ENCODE data around the gene EMSY. TPM values are rescaled to one million over a fixed set of nuclear protein-coding genes. Genes with fewer than 3 reads are reported as not detected.

EMSY gene
- total RNA-seq, 1 experiment from 2014 or later = 21.7 TPM

GRCh38 chr11:76443268-76443980 lies 1.4 kb upstream of the EMSY start:
- H3K27me3 ChIP-seq (replicated peaks) = no peaks in the 10 kb centered on the region
- H3K4me1 ChIP-seq (replicated peaks) = peaks cover 8% of the 10 kb centered on the region; the same call in 1 of the 2 replicates
- H3K27ac ChIP-seq = peak overlapping the region; percentile 80
- peak in 1 of 2 experiments; percentile 3 for DNase-seq (ENCODE audit: low read depth in 1 of 2, low spot score in 2 of 2)
- H3K4me3 ChIP-seq = peak overlapping the region; percentile 65
- H3K36me3 ChIP-seq = peaks cover 6% of the 10 kb centered on the region
- no peaks in the 10 kb centered on the region for H3K9me3 ChIP-seq (replicated peaks)

- Histone ChIP-seq H3K4me3 (peak overlapping the region; percentile 65), H3K4me1 (replicated peaks) (peaks cover 8% of the 10 kb centered on the region; the same call in 1 of the 2 replicates), H3K27me3 (replicated peaks) (no peaks in the 10 kb centered on the region), H3K9me3 (replicated peaks) (no peaks in the 10 kb centered on the region), H3K27ac (peak overlapping the region; percentile 80), H3K36me3 (peaks cover 7% of the 10 kb centered on the region)
- DNase-seq (ENCODE audit: low read depth in 1 of 2, low spot score in 2 of 2) = no peak
These were observed 794 bp upstream of the EMSY start for GRCh38 chr11:76444065-76444383.

- Histone ChIP-seq H3K9me3 (replicated peaks) (no peaks in the 10 kb centered on the region), H3K36me3 (peaks cover 9% of the 10 kb centered on the region), H3K27ac (peak overlapping the region; percentile 80), H3K27me3 (replicated peaks) (no peaks in the 10 kb centered on the region), H3K4me3 (peak overlapping the region; percentile 65), H3K4me1 (replicated peaks) (peaks cover 8% of the 10 kb centered on the region; the same call in 1 of the 2 replicates)
- DNase-seq (ENCODE audit: low read depth in 1 of 2, low spot score in 2 of 2) = peak; percentile 86 to 87
These were observed 585 bp downstream of the EMSY start for GRCh38 chr11:76445121-76446084.

GRCh38 chr11:76448506-76448905 lies 3.7 kb downstream of the EMSY start:
- Histone ChIP-seq H3K4me1 (replicated peaks) (peaks cover 3% of the 10 kb centered on the region; the same call in 1 of the 2 replicates), H3K9me3 (replicated peaks) (no peaks in the 10 kb centered on the region), H3K4me3 (no peak overlapping the region), H3K27me3 (replicated peaks) (no peaks in the 10 kb centered on the region), H3K27ac (no peak overlapping the region), H3K36me3 (peaks cover 11% of the 10 kb centered on the region)
- DNase-seq (ENCODE audit: low read depth in 1 of 2, low spot score in 2 of 2) = no peak

DNA sequence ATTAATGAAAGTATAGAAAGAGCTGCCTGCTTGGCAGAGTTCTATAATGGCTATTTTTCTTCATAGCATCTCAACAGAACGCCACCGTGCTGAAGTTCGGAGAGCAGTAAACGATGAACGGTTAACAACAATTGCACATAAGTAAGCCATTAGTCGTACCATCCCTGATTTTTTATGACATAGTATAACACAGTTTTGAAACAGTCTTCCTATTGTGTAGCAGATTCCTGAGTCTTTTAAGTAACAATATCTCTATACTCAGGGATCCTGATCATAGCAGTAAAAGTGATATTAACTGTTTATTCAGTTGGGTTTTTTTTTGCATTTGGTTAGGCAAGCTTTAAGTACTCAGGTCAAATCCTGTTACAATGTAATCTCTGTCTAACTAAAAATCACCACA lies 8.4 kb downstream of the EMSY start:
- peaks cover 5% of the 10 kb centered on the region for H3K36me3 ChIP-seq
- H3K9me3 ChIP-seq (replicated peaks) = no peaks in the 10 kb centered on the region
- no peak overlapping the region for H3K27ac ChIP-seq
- H3K27me3 ChIP-seq (replicated peaks) = no peaks in the 10 kb centered on the region
- no peak for DNase-seq (ENCODE audit: low read depth in 1 of 2, low spot score in 2 of 2)
- no peak overlapping the region for H3K4me3 ChIP-seq
- peaks cover 25% of the 10 kb centered on the region for H3K4me1 ChIP-seq (replicated peaks)

DNA sequence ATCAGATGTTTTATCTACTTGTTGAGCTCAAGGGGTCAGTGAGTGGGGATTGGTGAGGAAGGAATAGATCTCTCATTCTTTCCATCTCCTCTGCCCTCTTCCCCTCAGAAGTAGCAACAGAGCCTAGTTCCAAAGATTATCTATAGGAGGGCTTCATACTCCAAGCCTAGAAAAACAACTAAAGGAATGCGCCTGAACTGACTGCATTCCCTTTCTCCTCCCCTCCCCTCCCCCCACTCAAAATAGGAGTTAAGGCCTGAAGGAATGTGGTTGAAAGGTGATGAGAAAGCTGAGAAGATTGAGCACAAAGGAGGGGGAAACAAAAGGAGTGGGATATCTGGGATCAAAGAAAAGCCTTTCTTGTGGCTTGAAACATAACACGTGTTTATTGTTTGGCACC lies 10.5 kb downstream of the EMSY start:
- no peak overlapping the region for H3K4me3 ChIP-seq
- DNase-seq (ENCODE audit: low read depth in 1 of 2, low spot score in 2 of 2) = peak; percentile 18 to 44
- peaks cover 25% of the 10 kb centered on the region for H3K4me1 ChIP-seq (replicated peaks)
- H3K27me3 ChIP-seq (replicated peaks) = no peaks in the 10 kb centered on the region
- no peaks in the 10 kb centered on the region for H3K9me3 ChIP-seq (replicated peaks)
- no peak overlapping the region for H3K27ac ChIP-seq
- peaks cover 2% of the 10 kb centered on the region for H3K36me3 ChIP-seq

DNA sequence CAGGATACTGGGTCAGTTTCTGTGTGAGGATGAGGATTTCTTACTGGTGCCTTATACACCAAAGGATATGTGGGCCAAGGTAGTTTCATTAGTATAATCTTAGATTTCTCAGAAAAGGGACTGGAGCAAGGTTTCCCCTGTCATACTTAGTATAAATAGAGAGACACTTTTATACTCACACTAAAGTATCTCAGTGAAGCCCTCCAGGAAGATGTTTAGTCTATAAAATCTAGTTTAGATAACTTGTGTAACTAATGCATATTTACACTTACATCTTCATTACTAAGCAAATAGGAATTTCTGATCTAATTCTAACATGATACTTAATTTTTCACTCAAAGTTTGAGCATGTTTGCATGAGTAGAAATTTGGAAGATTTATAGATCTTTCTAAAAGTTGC lies 11.1 kb downstream of the EMSY start:
- peaks cover 2% of the 10 kb centered on the region for H3K36me3 ChIP-seq
- 0 out of 2 replicates have a peak overlapping the region, but pooled peaks have one; percentile 25 for H3K27ac ChIP-seq
- H3K4me3 ChIP-seq = no peak overlapping the region
- peaks cover 25% of the 10 kb centered on the region for H3K4me1 ChIP-seq (replicated peaks)
- no peaks in the 10 kb centered on the region for H3K9me3 ChIP-seq (replicated peaks)
- H3K27me3 ChIP-seq (replicated peaks) = no peaks in the 10 kb centered on the region
- DNase-seq (ENCODE audit: low read depth in 1 of 2, low spot score in 2 of 2) = peak in 1 of 2 experiments; percentile 2

DNA sequence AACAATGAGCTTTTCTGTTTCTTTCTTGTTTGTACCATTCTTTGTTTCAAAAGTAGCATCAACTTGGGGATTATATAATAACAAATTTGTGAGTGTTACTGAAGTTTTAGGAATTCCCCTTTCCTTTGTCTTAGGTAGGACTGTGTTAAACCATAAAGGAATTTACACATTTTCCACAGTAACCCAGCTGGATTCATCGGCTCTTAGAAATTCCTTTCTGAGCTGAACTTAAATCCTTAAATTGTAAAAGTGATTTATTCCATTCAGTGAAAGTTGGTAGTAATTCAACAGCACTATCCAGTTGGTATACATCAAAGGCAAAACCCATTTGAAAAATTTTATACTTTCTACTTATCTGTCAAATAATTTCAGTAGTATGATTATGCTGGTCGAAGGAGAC lies 11.8 kb downstream of the EMSY start:
- Histone ChIP-seq H3K36me3 (peaks cover 2% of the 10 kb centered on the region), H3K27ac (0 out of 2 replicates have a peak overlapping the region, but pooled peaks have one; percentile 25), H3K9me3 (replicated peaks) (no peaks in the 10 kb centered on the region), H3K4me1 (replicated peaks) (peaks cover 25% of the 10 kb centered on the region), H3K4me3 (no peak overlapping the region), H3K27me3 (replicated peaks) (no peaks in the 10 kb centered on the region)
- peak in 1 of 2 experiments; percentile 4 for DNase-seq (ENCODE audit: low read depth in 1 of 2, low spot score in 2 of 2)

DNA sequence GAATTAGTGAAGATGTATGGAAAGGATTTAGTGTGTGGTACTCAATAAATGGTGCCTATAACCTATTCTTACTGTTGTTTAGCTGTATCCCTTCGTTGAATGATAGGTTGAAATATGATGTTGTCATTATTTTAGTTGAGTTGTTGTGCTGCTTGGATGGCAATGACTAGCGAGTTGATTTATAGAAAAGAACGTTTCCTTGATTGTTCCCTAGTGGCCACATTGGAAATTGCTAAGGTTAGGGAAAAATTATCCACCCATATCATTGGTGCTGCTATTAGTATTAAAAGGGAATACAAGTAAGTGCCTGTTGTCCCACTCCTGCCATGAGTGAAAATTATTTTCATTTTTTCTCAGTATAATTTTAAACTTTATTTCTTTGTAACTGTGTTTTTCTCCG lies 14.5 kb downstream of the EMSY start:
- H3K27ac ChIP-seq = no peak overlapping the region
- peaks cover 25% of the 10 kb centered on the region for H3K4me1 ChIP-seq (replicated peaks)
- H3K27me3 ChIP-seq (replicated peaks) = no peaks in the 10 kb centered on the region
- H3K9me3 ChIP-seq (replicated peaks) = no peaks in the 10 kb centered on the region
- H3K36me3 ChIP-seq = no peaks in the 10 kb centered on the region; the same call in 1 of the 2 replicates
- no peak overlapping the region for H3K4me3 ChIP-seq
- DNase-seq (ENCODE audit: low read depth in 1 of 2, low spot score in 2 of 2) = no peak

DNA sequence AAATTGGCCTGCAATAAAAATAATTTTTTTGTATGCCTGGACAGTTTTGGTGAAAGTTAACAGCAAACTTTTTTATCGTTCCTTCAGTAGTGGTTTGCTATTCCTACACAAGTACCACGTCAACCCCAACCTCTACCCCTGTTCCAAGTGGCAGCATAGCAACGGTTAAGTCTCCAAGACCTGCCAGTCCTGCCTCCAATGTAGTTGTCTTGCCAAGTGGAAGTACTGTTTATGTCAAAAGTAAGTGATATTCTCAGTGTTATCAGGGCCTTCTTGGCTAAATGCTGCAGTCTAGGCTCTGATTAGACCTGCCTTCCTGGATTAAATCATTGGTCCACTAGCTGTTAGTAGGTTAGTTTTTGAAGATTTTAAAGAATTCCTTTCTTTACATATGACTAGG lies 15.0 kb downstream of the EMSY start:
- Histone ChIP-seq H3K36me3 (no peaks in the 10 kb centered on the region; the same call in 1 of the 2 replicates), H3K27ac (no peak overlapping the region)

GRCh38 chr11:76462317-76462716 lies 17.5 kb downstream of the EMSY start:
- H3K27ac ChIP-seq = no peak overlapping the region
- H3K27me3 ChIP-seq (replicated peaks) = no peaks in the 10 kb centered on the region
- H3K36me3 ChIP-seq = no peaks in the 10 kb centered on the region; the same call in 1 of the 2 replicates
- H3K9me3 ChIP-seq (replicated peaks) = no peaks in the 10 kb centered on the region
- H3K4me1 ChIP-seq (replicated peaks) = no peaks in the 10 kb centered on the region
- no peak overlapping the region for H3K4me3 ChIP-seq
- DNase-seq (ENCODE audit: low read depth in 1 of 2, low spot score in 2 of 2) = no peak

More for the DNA sequence above, 15.0 kb downstream of the EMSY start:
- H3K9me3 ChIP-seq (replicated peaks) = no peaks in the 10 kb centered on the region
- no peaks in the 10 kb centered on the region for H3K27me3 ChIP-seq (replicated peaks)
- no peak for DNase-seq (ENCODE audit: low read depth in 1 of 2, low spot score in 2 of 2)
- peaks cover 22% of the 10 kb centered on the region for H3K4me1 ChIP-seq (replicated peaks)
- no peak overlapping the region for H3K4me3 ChIP-seq

- no peaks in the 10 kb centered on the region for H3K4me1 ChIP-seq (replicated peaks)
These were observed 20.9 kb downstream of the EMSY start for GRCh38 chr11:76465701-76466100.

GRCh38 chr11:76466666-76467065 lies 21.8 kb downstream of the EMSY start:
- H3K4me1 ChIP-seq (replicated peaks) = no peaks in the 10 kb centered on the region
- H3K4me3 ChIP-seq = no peak overlapping the region
- DNase-seq (ENCODE audit: low read depth in 1 of 2, low spot score in 2 of 2) = no peak
- H3K27me3 ChIP-seq (replicated peaks) = no peaks in the 10 kb centered on the region
- H3K36me3 ChIP-seq = no peaks in the 10 kb centered on the region
- H3K9me3 ChIP-seq (replicated peaks) = no peaks in the 10 kb centered on the region
- H3K27ac ChIP-seq = no peak overlapping the region

More at GRCh38 chr11:76465701-76466100, 20.9 kb downstream of the EMSY start:
- Histone ChIP-seq H3K36me3 (no peaks in the 10 kb centered on the region), H3K27me3 (replicated peaks) (no peaks in the 10 kb centered on the region), H3K27ac (no peak overlapping the region), H3K4me3 (no peak overlapping the region), H3K9me3 (replicated peaks) (no peaks in the 10 kb centered on the region)
- no peak for DNase-seq (ENCODE audit: low read depth in 1 of 2, low spot score in 2 of 2)

DNA sequence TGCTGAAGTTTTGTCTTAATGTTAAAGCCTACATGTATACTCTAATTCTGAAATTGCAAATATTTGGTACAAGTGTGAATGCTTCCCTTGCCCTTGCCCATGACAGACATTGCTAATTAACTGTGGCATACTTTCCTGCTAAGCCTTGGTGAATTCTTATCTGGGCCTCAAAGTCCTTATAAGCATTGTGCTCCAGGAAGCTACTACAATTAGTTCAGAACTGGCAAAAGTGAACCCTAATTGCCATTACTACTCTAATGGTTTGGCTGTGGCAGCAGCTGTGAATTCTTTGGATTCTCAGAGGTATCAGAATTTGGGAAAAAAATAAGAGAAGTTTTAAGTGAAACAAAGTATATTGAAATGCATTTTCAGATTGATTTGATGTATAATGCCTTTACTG lies 24.3 kb downstream of the EMSY start:
- Histone ChIP-seq H3K27me3 (replicated peaks) (no peaks in the 10 kb centered on the region), H3K36me3 (no peaks in the 10 kb centered on the region; the same call in 1 of the 2 replicates), H3K4me3 (no peak overlapping the region), H3K27ac (no peak overlapping the region), H3K9me3 (replicated peaks) (no peaks in the 10 kb centered on the region), H3K4me1 (replicated peaks) (no peaks in the 10 kb centered on the region)
- no peak for DNase-seq (ENCODE audit: low read depth in 1 of 2, low spot score in 2 of 2)

Measured in SJSA1 (cell line).